H1 (cell line): ENCODE data around the gene SOX8. TPM values are rescaled to one million over a fixed set of nuclear protein-coding genes. Genes with fewer than 3 reads are reported as not detected.

Experiments
- CBX8 ChIP-seq: fragments of 300-800, 300-1000 bp; sonication (generic); IDR thresholded peaks from 2 replicates; pipeline ENCODE4 v1.7.1; 2016; ENCODE audit warnings: low read depth, low read length, borderline replicate concordance
- EP300 ChIP-seq, 2 experiments: IDR thresholded peaks; 1 replicate in 1 of 2; 2 replicates in 1 of 2; pipeline ENCODE4 v1.6.1; 2011 to 2012; ENCODE audit warnings: low read depth in 2 of 2, low read length in 2 of 2, mild to moderate bottlenecking in 2 of 2, borderline replicate concordance in 1 of 2, inconsistent platforms in 1 of 2, moderate library complexity in 1 of 2
- POLR2A ChIP-seq, 2 experiments: IDR thresholded peaks; 1 replicate in 1 of 2; 2 replicates in 1 of 2; pipeline ENCODE4 v1.6.1; 2011; ENCODE audit warnings: low read depth in 2 of 2, low read length in 2 of 2, mild to moderate bottlenecking in 2 of 2; ENCODE audit errors: control extremely low read depth in 1 of 2
- RAD21 ChIP-seq, 2 experiments: IDR thresholded peaks in 1 of 2; conservative IDR thresholded peaks in 1 of 2; 2 replicates each; pipeline ENCODE4 v1.6.1; 2011; ENCODE audit warnings: low read depth in 2 of 2, low read length in 2 of 2, improper control_type of control experiment in 1 of 2, inconsistent platforms in 1 of 2, mild to moderate bottlenecking in 1 of 2, moderate library complexity in 1 of 2
- YY1 ChIP-seq: IDR thresholded peaks from 2 replicates; pipeline ENCODE4 v1.6.1; 2011; ENCODE audit warnings: low read depth, mild to moderate bottlenecking, low read length
- polyA plus RNA-seq, 7 experiments: library from polyadenylated mRNA; depleted of rRNA in 3 of 7; stranded (reverse) in 5 of 7; unstranded in 2 of 7; fragments of >200 nt in 5 of 7; fragments of 200-250 nt in 2 of 7; gene quantifications; 1 replicate in 5 of 7; 2 replicates in 1 of 7; 4 replicates in 1 of 7; pipeline versions ENCODE4 v1.2.1 to v1.2.3, GENCODE V29; 2011 to 2013; ENCODE audit warnings: missing spikeins in 2 of 7, mixed read lengths in 2 of 7
- total RNA-seq: library from RNA; stranded (reverse); fragmentation: NEBNext Ultra II Directional; extraction: Animal tissue kit (Norgen Biotek cat#: 25700); gene quantifications from 2 replicates; pipeline ENCODE4 v1.2.1, GENCODE V29; 2021

Gene SOX8
- total and polyA plus RNA-seq, 2 of the 8 experiments (the other 6 are each of a cell fraction or from before 2014, with no cell fraction given) = 2.2 to 5.7 TPM

- no peak for TF ChIP-seq RAD21 (IDR thresholded peaks at IDR 0.05 in 1 of 2, conservative IDR thresholded peaks at IDR 0.05 in 1 of 2; ENCODE audit: low read depth in 2 of 2, low read length in 2 of 2)
- TF ChIP-seq POLR2A (IDR thresholded peaks at IDR 0.05; ENCODE audit: control extremely low read depth in 1 of 2, low read depth in 2 of 2, low read length in 2 of 2) = no peak
- no peak for TF ChIP-seq YY1
- no peak for TF ChIP-seq EP300 (IDR thresholded peaks at IDR 0.05; ENCODE audit: borderline replicate concordance in 1 of 2, low read depth in 2 of 2, low read length in 2 of 2)
- no peak for TF ChIP-seq CBX8
Measured at GRCh38 chr16:1008085-1008484, 26.5 kb downstream of the SOX8 start (continued).
